ENCODE measurements around the gene UMAD1. TPM values are rescaled to one million over a fixed set of nuclear protein-coding genes. Genes with fewer than 3 reads are reported as not detected.

Gene UMAD1
- total and polyA plus RNA-seq, 2 donors from 2014 or later: 18.0 to 20.3 TPM

DNA sequence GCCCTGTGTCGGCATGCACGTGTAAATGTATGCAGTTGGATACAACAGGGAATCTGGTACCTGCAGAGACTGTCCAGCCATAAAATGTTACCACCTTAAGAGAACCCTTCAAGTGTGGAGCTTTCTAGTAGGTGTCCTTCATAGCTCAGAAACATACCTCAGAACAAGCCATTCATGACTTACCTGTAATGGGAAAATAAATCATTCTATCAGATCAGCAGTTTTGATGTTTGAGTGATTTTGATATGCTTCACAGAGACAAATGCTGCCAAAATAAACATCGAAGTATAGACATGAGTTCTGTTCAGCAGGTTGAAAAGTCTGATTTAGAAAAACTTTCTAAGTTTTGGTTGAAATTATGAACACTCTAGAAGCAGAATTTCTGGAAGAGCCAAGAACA lies 33.5 kb upstream of the UMAD1 start:
- Histone ChIP-seq H3K9me3 (ENCODE audit: control insufficient read depth in 2 of 3, insufficient read depth in 1 of 3, low read length in 3 of 3) (no peaks in the 10 kb centered on the region), H3K4me3 (ENCODE audit: low read length in 3 of 3) (no peak overlapping the region), H3K4me1 (ENCODE audit: control insufficient read depth in 2 of 3, insufficient read depth in 2 of 3, low read depth in 1 of 3, low read length in 3 of 3) (no peaks in the 10 kb centered on the region), H3K27me3 (ENCODE audit: control insufficient read depth, insufficient read depth, low read length) (no peaks in the 10 kb centered on the region), H3K9ac (ENCODE audit: low read length in 3 of 3) (no peak overlapping the region), H3K27ac (ENCODE audit: low read depth in 2 of 2, low read length in 2 of 2) (no peak overlapping the region), H3K36me3 (ENCODE audit: control insufficient read depth in 2 of 3, insufficient read depth in 3 of 3, low read length in 3 of 3) (peaks cover 0 to 3% (median 2%) of the 10 kb centered on the region in 3 donors)
- no peak for TF ChIP-seq CTCF (IDR thresholded peaks at IDR 0.05; ENCODE audit: borderline replicate concordance, extremely low read depth, insufficient read depth)
- DNase-seq (peak in 2 of 5 donors; percentile 4 to 9), FAIRE-seq (no peak)
- intact Hi-C loops (cut with DNase I): no loop called here

- no peak for DNase-seq
- no peaks in the 10 kb centered on the region for H3K9me3 ChIP-seq (ENCODE audit: control insufficient read depth in 2 of 3, insufficient read depth in 1 of 3, low read length in 3 of 3)
- H3K27ac ChIP-seq (ENCODE audit: low read depth in 2 of 2, low read length in 2 of 2): no peak overlapping the region
- no peaks in the 10 kb centered on the region for H3K27me3 ChIP-seq (ENCODE audit: control insufficient read depth, insufficient read depth, low read length)
- peaks cover 0 to 3% (median 2%) of the 10 kb centered on the region in 3 donors for H3K36me3 ChIP-seq (ENCODE audit: control insufficient read depth in 2 of 3, insufficient read depth in 3 of 3, low read length in 3 of 3)
- intact Hi-C loops (cut with DNase I): no loop called here
- TF ChIP-seq CTCF (IDR thresholded peaks at IDR 0.05; ENCODE audit: borderline replicate concordance, extremely low read depth, insufficient read depth): no peak
- no peak overlapping the region for H3K4me3 ChIP-seq (ENCODE audit: low read length in 3 of 3)
- peak; percentile 25 for FAIRE-seq
- no peak overlapping the region for H3K9ac ChIP-seq (ENCODE audit: low read length in 3 of 3)
- H3K4me1 ChIP-seq (ENCODE audit: control insufficient read depth in 2 of 3, insufficient read depth in 2 of 3, low read depth in 1 of 3, low read length in 3 of 3): no peaks in the 10 kb centered on the region
Observed at GRCh38 chr7:7609330-7609729, 31.2 kb upstream of the UMAD1 start.

GRCh38 chr7:7612519-7612918 lies 28.0 kb upstream of the UMAD1 start:
- Histone ChIP-seq H3K27ac (ENCODE audit: low read depth in 2 of 2, low read length in 2 of 2) (no peak overlapping the region), H3K4me1 (ENCODE audit: control insufficient read depth in 2 of 3, insufficient read depth in 2 of 3, low read depth in 1 of 3, low read length in 3 of 3) (no peaks in the 10 kb centered on the region), H3K4me3 (ENCODE audit: low read length in 3 of 3) (no peak overlapping the region), H3K27me3 (ENCODE audit: control insufficient read depth, insufficient read depth, low read length) (no peaks in the 10 kb centered on the region), H3K9me3 (ENCODE audit: control insufficient read depth in 2 of 3, insufficient read depth in 1 of 3, low read length in 3 of 3) (no peaks in the 10 kb centered on the region), H3K9ac (ENCODE audit: low read length in 3 of 3) (no peak overlapping the region), H3K36me3 (ENCODE audit: control insufficient read depth in 2 of 3, insufficient read depth in 3 of 3, low read length in 3 of 3) (peaks cover 0 to 3% (median 0%) of the 10 kb centered on the region in 3 donors)
- intact Hi-C loops (cut with DNase I): no loop called here
- DNase-seq: no peak
- no peak for TF ChIP-seq CTCF (IDR thresholded peaks at IDR 0.05; ENCODE audit: borderline replicate concordance, extremely low read depth, insufficient read depth)
- FAIRE-seq: no peak

- Histone ChIP-seq H3K27ac (ENCODE audit: low read depth in 2 of 2, low read length in 2 of 2) (no peak overlapping the region), H3K4me1 (ENCODE audit: control insufficient read depth in 2 of 3, insufficient read depth in 2 of 3, low read depth in 1 of 3, low read length in 3 of 3) (no peaks in the 10 kb centered on the region), H3K9ac (ENCODE audit: low read length in 3 of 3) (no peak overlapping the region), H3K9me3 (ENCODE audit: control insufficient read depth in 2 of 3, insufficient read depth in 1 of 3, low read length in 3 of 3) (no peaks in the 10 kb centered on the region), H3K4me3 (ENCODE audit: low read length in 3 of 3) (no peak overlapping the region), H3K27me3 (ENCODE audit: control insufficient read depth, insufficient read depth, low read length) (no peaks in the 10 kb centered on the region), H3K36me3 (ENCODE audit: control insufficient read depth in 2 of 3, insufficient read depth in 3 of 3, low read length in 3 of 3) (no peaks in the 10 kb centered on the region)
- intact Hi-C loops (cut with DNase I): no loop called here
- FAIRE-seq (peak; percentile 25), DNase-seq (no peak)
- no peak for TF ChIP-seq CTCF (IDR thresholded peaks at IDR 0.05; ENCODE audit: borderline replicate concordance, extremely low read depth, insufficient read depth)
Observed at GRCh38 chr7:7613210-7613609, 27.3 kb upstream of the UMAD1 start.
